PC-3 (cell line): ENCODE results near the gene HIRA. TPM values are rescaled to one million over a fixed set of nuclear protein-coding genes. Genes with fewer than 3 reads are reported as not detected.

Source experiments
- ATAC-seq: fragments of 200-7000 bp; cut with Tn5 transposase; 2 replicates; pipeline ENCODE4 v1.9.1; 2020; ENCODE audit warnings: mild to moderate bottlenecking, moderate library complexity
- BruUV-seq: library from RNA; stranded (reverse); fragments of 400-500 nt; replicated peaks from 2 replicates; lab custom pipeline; 2021; lab: Mats Ljungman, UMichigan
- CTCF ChIA-PET: fragments of 300-600 bp; sonication (Branson Sonifier 250); formaldehyde crosslinking; loops from one replicate; lab custom pipeline; 2022; ENCODE audit warnings: antibody characterized with exemption; lab: Charles Lee
- POLR2A ChIA-PET: fragments of 300-600 bp; sonication (Branson Sonifier 250); formaldehyde crosslinking; loops from one replicate; lab custom pipeline; 2022; ENCODE audit warnings: antibody characterized with exemption; ENCODE audit not compliant: unreplicated experiment; lab: Charles Lee
- DNase-seq: peaks from one replicate; pipeline ENCODE4 v3.0.0-alpha.2; 2015
- H2AFZ ChIP-seq: fragments of 300-600 bp; sonication (generic); 2 replicates; pipeline ENCODE4 v1.6.0; 2016; ENCODE audit warnings: antibody characterized with exemption, low read length
- H3F3A ChIP-seq: fragments of 300-600 bp; sonication (generic); one replicate; pipeline ENCODE4 v1.6.0; 2017; ENCODE audit warnings: antibody characterized with exemption, low read length, control low read depth, mild to moderate bottlenecking; ENCODE audit not compliant: unreplicated experiment
- H3K27ac ChIP-seq: fragments of 300-600 bp; sonication (generic); 2 replicates; pipeline ENCODE4 v1.5.1; 2016; ENCODE audit warnings: mild to moderate bottlenecking, low read length
- H3K27me3 ChIP-seq: fragments of 300-600 bp; sonication (generic); 2 replicates; pipeline ENCODE4 v1.6.1; 2016; ENCODE audit warnings: low read length, mixed read lengths
- H3K36me3 ChIP-seq: fragments of 300-600 bp; sonication (generic); 2 replicates; pipeline ENCODE4 v1.6.1; 2016; ENCODE audit warnings: low read depth, mixed run types, low read length, mixed read lengths
- H3K4me1 ChIP-seq: fragments of 300-600 bp; sonication (generic); 2 replicates; pipeline ENCODE4 v1.5.1; 2016; ENCODE audit warnings: low read length; ENCODE audit not compliant: insufficient read depth
- H3K4me2 ChIP-seq: fragments of 300-600 bp; sonication (generic); 2 replicates; pipeline ENCODE4 v1.6.0; 2016; ENCODE audit warnings: low read length
- H3K4me3 ChIP-seq: fragments of 300-600 bp; sonication (generic); 2 replicates; pipeline ENCODE4 v1.5.1; 2016; ENCODE audit warnings: mild to moderate bottlenecking, low read length, mixed read lengths
- H3K79me2 ChIP-seq: fragments of 300-600 bp; sonication (generic); 2 replicates; pipeline ENCODE4 v1.6.1; 2017; ENCODE audit warnings: low read length, mixed read lengths
- H3K9ac ChIP-seq: fragments of 300-600 bp; sonication (generic); 2 replicates; pipeline ENCODE4 v1.6.0; 2016; ENCODE audit warnings: mild to moderate bottlenecking, low read length
- H3K9me2 ChIP-seq: fragments of 300-600 bp; sonication (generic); replicated peaks from 2 replicates; pipeline ENCODE4 v1.6.1; 2016; ENCODE audit warnings: mixed run types, low read length, mixed read lengths
- H3K9me3 ChIP-seq: fragments of 300-600 bp; sonication (generic); 2 replicates; pipeline ENCODE4 v1.6.1; 2016; ENCODE audit warnings: low read length, mixed read lengths
- H4K20me1 ChIP-seq: fragments of 300-600 bp; sonication (generic); 2 replicates; pipeline ENCODE4 v1.6.1; 2016; ENCODE audit warnings: low read length, mixed read lengths
- CTCF ChIP-seq: fragments of 300-600 bp; sonication (generic); conservative IDR thresholded peaks from 2 replicates; pipeline ENCODE4 v1.5.1; 2017; ENCODE audit warnings: antibody characterized with exemption, low read depth, mild to moderate bottlenecking, low read length
- EZH2 ChIP-seq: fragments of 300-600 bp; sonication (generic); IDR thresholded peaks from one replicate; pipeline ENCODE4 v1.6.1; 2017; ENCODE audit warnings: antibody characterized with exemption, mild to moderate bottlenecking, low read length; ENCODE audit not compliant: unreplicated experiment
- EZH2phosphoT487 ChIP-seq: fragments of 300-600 bp; sonication (generic); IDR thresholded peaks from 2 replicates; pipeline ENCODE4 v1.6.1; 2018; ENCODE audit warnings: mild to moderate bottlenecking, antibody characterized with exemption, low read length, borderline replicate concordance
- intact Hi-C: fragments of 100-400 bp; cut with micrococcal nuclease; formaldehyde crosslinking; loops from 2 replicates; pipeline ENCODE4 v1.9.0; 2023
- total RNA-seq: library from RNA; depleted of rRNA; stranded (reverse); fragments of >200 nt; gene quantifications from 2 replicates; pipeline ENCODE4 v1.2.3, GENCODE V29; 2014

The HIRA gene
- total RNA-seq, 1 experiment from 2014 or later = 12.4 TPM

- Histone ChIP-seq H2AFZ (no peak overlapping the region), H3K27ac (no peak overlapping the region), H3K27me3 (no peaks in the 10 kb centered on the region), H3K4me3 (no peak overlapping the region), H3K36me3 (peaks cover 12% of the 10 kb centered on the region; the same call in 1 of the 2 replicates), H3F3A (no peaks in the 10 kb centered on the region), H4K20me1 (no peaks in the 10 kb centered on the region), H3K4me2 (no peak overlapping the region), H3K9ac (no peak overlapping the region), H3K79me2 (no peaks in the 10 kb centered on the region), H3K4me1 (no peaks in the 10 kb centered on the region), H3K9me3 (no peaks in the 10 kb centered on the region), H3K9me2 (no peaks in the 10 kb centered on the region)
- no peak for ATAC-seq
- BruUV-seq = no TSS peak
- POLR2A ChIA-PET = no interaction called here
- TF ChIP-seq EZH2 (no peak), CTCF (no peak), EZH2phosphoT487 (no peak)
- CTCF ChIA-PET = no interaction called here
- DNase-seq = no peak
- intact Hi-C loops = no loop called here
These were observed 80.6 kb downstream of the HIRA start for GRCh38 chr22:19350947-19351346.

- no peak overlapping the region for H3K27ac ChIP-seq
- peaks cover 12% of the 10 kb centered on the region; the same call in 1 of the 2 replicates for H3K36me3 ChIP-seq
- no peaks in the 10 kb centered on the region for H3F3A ChIP-seq
- POLR2A ChIA-PET = no interaction called here
- no TSS peak for BruUV-seq
- DNase-seq = no peak
- ATAC-seq = no peak
- H3K9ac ChIP-seq = no peak overlapping the region
- TF ChIP-seq CTCF (no peak), EZH2 (no peak), EZH2phosphoT487 (no peak)
- no peaks in the 10 kb centered on the region for H3K79me2 ChIP-seq
- no peaks in the 10 kb centered on the region for H3K9me3 ChIP-seq
- H4K20me1 ChIP-seq = no peaks in the 10 kb centered on the region
- intact Hi-C loops = no loop called here
- CTCF ChIA-PET = no interaction called here
- no peak overlapping the region for H2AFZ ChIP-seq
- H3K4me1 ChIP-seq = no peaks in the 10 kb centered on the region
- H3K9me2 ChIP-seq = no peaks in the 10 kb centered on the region
- H3K4me3 ChIP-seq = no peak overlapping the region
- H3K4me2 ChIP-seq = no peak overlapping the region
- H3K27me3 ChIP-seq = no peaks in the 10 kb centered on the region
These were observed 81.1 kb downstream of the HIRA start for GRCh38 chr22:19350476-19350859.

- no peaks in the 10 kb centered on the region for H4K20me1 ChIP-seq
- no TSS peak for BruUV-seq
These were observed 81.6 kb downstream of the HIRA start for GRCh38 chr22:19349778-19350475.

More at GRCh38 chr22:19349778-19350475, 81.6 kb downstream of the HIRA start:
- Histone ChIP-seq H3K9me3 (no peaks in the 10 kb centered on the region), H3K79me2 (no peaks in the 10 kb centered on the region), H3F3A (no peaks in the 10 kb centered on the region), H3K9ac (no peak overlapping the region), H3K4me2 (no peak overlapping the region), H2AFZ (no peak overlapping the region), H3K36me3 (peaks cover 12% of the 10 kb centered on the region; the same call in 1 of the 2 replicates), H3K27ac (no peak overlapping the region), H3K27me3 (no peaks in the 10 kb centered on the region), H3K4me3 (no peak overlapping the region), H3K4me1 (no peaks in the 10 kb centered on the region), H3K9me2 (no peaks in the 10 kb centered on the region)
- POLR2A ChIA-PET = no interaction called here
- CTCF ChIA-PET = no interaction called here
- intact Hi-C loops = no loop called here
- ATAC-seq = no peak
- TF ChIP-seq EZH2 = no peak
- no peak for TF ChIP-seq EZH2phosphoT487
- DNase-seq = no peak
